COLO829 (cell line): ENCODE data around the gene ALKBH2.

Experiments used
- DNase-seq: peaks from one replicate; pipeline ENCODE4 v3.0.0; 2012; ENCODE audit warnings: low spot score

Gene ALKBH2

GRCh38 chr12:109093022-109093918 lies at the start of gene ALKBH2:
Gene ALKBH2, minus strand, starts transcription at chr12:109093472. Its CDS starts 686 bp downstream, at chr12:109092786.
- DNase-seq, result peak; percentile 86

- DNase-seq, result no peak
These were observed 47.3 kb upstream of the ALKBH2 start for GRCh38 chr12:109140560-109140959.

- DNase-seq, result no peak
These were observed 46.5 kb upstream of the ALKBH2 start for GRCh38 chr12:109139791-109140190.

GRCh38 chr12:109139360-109139759 lies 46.1 kb upstream of the ALKBH2 start:
- no peak for DNase-seq

DNA sequence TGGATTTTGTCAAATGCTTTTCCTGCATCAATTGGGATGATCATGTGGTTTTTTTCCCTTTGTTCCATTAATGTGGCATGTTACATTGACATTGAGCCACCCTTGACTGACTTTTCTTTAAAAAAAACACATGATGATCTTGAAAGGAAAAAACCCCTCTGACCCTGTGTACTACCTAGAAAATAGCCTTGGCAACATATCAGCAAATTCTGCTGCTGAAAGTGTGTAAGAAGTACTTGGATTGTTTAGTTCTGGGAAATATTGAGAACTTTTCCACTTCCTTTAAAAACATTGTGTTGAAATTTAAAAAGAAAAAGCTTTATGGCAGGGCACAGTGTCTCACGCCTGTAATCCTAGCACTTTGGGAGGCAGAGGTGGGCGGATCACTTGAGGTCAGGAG lies 43.8 kb upstream of the ALKBH2 start:
- no peak for DNase-seq

- DNase-seq, result peak; percentile 75
These were observed 41.1 kb upstream of the ALKBH2 start for GRCh38 chr12:109134186-109134917.

DNA sequence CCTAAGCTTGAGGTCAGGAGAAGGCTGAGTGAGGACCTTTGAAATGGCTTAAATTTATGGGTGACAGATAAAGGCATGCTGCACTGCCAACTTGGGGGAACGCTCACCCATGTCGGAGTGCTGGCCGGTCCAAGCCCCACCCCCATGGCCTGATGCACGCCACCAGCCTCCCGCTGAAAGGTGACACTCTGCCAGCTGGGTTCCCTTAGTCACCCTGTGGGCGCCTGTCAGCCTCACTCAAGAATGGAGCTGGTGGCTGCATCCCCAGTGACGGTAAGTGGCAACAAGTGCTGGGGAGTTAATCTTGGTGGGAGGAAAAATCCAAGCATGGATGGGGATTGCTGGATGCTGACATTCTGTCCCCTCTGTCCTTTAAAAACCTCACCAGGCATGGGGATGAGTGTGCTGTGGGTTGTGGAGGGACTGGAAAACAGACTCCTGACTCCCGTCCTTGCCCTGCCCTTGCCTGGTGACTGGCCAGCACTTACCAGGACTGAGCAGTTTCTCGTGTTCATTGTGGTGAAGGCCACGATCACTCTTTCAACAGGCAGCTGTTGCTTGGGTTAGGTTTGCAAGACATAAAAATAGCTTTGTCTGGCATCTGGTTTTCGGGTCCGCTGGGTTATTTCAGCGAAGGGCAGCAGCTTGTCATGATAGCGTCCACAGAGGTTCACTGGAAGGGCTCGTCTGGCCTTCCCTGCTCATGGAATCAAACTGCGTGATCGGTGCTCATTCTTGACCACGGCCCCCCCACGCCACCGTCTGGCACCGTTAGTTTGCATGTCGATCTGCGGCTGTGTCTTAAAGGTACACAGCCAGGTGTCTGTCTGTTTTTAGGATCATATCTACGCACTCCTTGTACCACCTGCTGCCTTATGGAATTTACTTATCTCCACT lies 38.1 kb upstream of the ALKBH2 start:
- DNase-seq, result no peak

- DNase-seq, result no peak
These were observed 37.3 kb upstream of the ALKBH2 start for GRCh38 chr12:109130297-109131153.

DNA sequence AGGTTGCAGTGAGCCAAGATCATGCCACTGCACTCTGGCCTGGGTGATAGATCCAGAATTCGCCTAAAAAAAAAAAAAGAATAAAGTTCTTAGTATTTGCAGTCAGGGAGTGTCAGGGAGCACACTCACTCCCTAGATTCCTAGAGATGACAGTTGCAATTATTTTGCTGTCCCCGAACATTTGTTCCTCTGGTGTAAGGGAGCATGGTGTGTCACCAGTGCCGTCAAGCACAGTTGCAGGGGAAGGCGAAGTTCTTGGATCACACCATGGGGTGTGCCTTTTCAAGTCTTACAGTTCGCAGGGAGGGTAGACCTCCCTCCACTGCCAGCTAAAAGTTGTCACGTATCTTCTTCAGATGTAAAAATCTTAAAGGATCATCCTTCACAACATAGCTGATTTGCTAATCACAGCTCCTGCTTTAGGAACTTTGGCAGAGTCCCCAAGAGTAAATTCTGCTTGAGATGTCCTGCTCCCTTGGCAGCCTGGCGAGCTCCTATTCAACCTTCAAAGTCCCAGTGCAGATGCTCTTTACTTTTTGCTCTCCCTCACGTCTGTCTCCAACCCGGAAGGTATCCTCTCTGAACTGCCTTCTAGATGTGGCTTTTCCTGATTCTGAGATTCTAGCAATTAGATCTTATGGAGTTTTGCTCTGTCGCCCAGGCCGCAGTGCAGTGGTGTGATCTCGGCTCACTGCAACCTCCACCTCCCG lies 34.4 kb upstream of the ALKBH2 start:
- no peak for DNase-seq

DNA sequence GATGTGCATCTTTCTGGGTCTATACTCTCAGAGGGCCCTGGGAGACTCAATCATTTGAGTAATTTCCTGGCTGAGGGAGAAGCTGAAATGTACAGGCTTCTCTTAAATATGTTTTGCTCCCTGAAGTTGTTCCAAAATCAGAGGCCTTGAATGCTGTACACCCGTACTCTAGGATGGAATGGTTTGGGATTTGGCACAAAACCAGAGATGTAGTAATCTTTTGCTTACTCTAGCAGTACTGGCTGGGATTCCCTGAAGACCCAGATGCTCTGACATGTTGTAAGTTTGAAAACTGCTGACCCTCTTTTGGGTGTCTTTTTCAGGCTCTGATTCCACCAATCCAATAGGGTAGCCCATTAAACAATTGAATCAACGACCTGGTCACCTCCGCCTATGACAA lies 33.5 kb upstream of the ALKBH2 start:
- DNase-seq, result no peak

DNA sequence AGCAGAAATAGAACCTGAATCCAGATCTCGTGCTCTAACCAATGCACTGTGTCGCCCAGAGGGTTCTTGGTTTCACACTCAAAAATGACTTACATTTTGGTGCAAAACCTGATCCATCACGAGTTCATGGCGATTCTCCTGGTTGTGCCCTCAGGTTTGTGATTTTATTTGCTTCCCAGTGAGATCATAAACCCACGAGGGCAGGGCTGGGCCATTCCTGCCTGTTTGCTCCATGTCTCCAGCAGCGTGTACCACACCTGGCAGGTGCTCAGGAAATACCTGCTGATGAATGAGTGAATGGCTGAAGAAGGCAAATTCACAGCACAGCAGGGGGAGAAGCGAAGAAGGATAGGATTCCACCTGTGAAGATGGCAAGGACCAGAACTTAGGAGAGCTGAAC lies 32.5 kb upstream of the ALKBH2 start:
- no peak for DNase-seq

GRCh38 chr12:109124878-109125648 lies 31.8 kb upstream of the ALKBH2 start:
- DNase-seq, result no peak

GRCh38 chr12:109121346-109121880 lies 28.1 kb upstream of the ALKBH2 start:
- DNase-seq, result no peak

DNA sequence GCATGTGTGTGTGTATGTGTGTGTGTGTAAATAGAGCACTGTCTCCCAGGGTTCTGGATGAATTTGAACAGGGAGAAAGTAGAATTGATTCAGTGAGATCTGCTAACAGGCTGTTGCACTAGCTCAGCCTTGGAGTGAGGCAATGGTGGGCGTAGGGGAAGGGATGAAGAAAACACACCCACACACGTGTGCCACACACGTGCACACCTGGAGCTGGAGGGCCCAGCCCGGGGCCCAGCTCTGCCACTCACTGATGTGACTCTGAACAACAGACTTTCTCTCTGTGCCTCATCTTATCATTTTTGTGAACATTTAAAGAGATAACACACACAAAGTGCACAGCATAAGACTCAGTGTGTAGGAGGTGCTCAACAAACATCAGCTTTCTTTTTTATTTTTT lies 27.3 kb upstream of the ALKBH2 start:
- DNase-seq, result no peak

- DNase-seq, result no peak
These were observed 26.8 kb upstream of the ALKBH2 start for GRCh38 chr12:109120095-109120494.

DNA sequence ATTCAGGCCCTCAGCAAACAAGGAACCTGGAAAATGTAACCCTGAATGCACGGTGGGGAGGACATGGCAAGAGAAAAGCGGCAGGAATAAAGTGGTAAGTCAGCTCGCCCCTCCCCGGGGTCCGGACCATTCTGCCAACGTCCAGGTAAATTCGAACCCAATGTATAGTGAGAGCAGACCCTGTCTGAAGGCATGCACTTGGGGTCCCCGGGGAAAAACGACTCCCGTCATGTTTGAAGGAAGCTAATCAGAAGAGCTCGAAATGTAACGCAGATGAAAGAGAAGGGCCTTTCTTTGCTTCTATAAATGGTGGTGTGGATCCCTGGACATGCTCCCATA lies 23.3 kb upstream of the ALKBH2 start:
- no peak for DNase-seq

DNA sequence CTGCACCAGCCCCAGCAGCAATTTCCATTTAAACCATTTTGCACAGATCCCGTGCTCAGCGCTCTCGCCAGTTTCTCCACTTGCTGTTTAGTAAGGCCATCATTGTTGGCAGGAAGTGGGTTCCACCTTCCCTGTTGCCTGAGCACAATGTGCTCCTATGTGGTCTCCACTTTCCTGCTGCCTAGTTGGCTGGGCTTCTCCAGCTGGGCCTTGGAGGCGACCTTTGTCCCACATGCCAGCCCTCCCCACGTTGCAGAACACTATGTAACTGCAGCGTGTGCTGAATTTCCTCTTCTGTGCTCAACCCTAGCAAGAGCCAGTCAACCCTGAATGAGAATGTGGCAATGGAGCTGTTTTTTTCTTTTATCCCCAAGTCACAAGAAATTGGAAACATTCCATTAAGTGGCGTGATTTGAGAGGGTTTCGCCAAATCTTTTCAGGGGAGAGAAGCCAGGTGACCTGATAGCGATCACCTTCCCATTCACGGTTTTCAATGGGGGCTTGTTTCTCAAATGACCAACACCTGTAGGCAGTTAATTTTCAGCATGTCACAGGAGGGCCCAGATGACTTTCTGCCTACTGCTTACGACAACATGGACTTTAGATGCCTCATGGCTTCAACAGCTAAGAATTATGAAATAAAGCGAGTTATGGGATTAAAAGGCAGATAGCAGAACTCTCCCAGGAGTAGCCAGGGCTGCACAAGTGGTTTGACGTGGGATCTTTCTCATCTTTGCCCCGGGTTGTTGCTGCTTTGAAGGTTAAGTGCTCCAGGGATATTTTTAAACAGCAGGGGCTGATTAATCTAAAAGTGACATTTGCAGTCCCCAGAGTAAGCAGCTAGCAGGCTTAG lies 22.7 kb upstream of the ALKBH2 start, which contains the start of gene ACACB:
ACACB (plus strand) TSS at position 830 of the 853 bp plus-strand sequence. CDS start 22,819 bp downstream, outside the sequence.
- DNase-seq, result no peak

DNA sequence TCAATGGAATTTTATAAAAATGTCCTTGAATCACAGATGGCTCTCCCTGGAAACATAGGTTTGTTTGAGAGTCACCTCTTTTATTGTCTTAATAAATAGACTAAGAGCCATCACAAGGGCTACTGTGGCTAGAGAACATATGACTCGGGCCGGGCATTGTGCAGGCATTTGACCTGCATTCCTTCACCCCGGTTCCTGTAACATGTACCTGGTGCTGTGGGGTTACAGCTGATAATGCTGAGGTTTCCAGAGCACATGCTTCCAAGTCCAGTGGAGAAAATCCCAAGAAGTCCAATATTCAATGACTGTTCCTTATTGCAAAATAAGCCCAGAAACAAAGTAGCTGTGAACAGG lies 22.1 kb upstream of the ALKBH2 start:
- no peak for DNase-seq

DNA sequence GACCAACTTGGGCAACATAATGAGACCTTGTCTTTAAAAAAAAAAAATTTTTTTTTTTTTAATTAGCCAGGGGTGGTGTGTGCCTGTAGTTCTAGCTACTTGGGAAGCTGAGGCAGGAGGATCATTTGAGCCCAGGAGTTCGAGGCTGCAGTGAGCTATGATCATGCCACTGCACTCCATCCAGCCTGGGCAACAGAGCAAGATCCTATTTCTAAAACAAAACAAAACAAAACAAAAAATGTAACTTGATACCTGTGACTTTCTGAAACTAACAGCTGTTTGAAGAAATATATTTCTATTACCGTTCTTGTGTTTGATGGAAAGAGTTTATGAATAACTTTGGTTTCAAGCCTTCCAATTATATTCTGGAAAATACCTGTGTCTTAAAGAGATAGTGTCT lies 21.4 kb upstream of the ALKBH2 start:
- DNase-seq, result no peak
